Measurements from ENCODE around the gene TNNT2. TPM values are rescaled to one million over a fixed set of nuclear protein-coding genes. Genes with fewer than 3 reads are reported as not detected.

Gene TNNT2
- polyA plus RNA-seq, 2 donors: 7.1 to 7.5 TPM

DNA sequence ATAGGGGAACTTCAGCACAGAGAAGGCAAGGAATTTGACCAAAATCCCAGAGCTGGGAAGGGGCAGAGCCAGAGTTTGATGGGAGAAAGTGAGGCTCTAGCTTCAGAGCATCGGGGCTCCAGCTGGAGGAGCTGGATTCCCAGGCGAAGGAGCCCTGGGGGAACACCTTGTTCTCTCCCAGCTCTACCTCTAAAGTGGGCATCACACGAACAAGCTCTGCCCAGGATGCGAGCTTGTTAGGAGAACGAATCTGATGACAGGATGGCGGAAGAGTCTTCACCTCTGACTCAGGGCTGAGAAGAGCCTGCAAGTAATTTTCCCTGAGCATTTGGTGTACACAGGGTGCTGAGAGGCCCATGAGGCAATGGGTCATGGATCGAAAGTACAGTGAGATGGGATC is 22.0 kb downstream of the TNNT2 start:
- Histone ChIP-seq H3K36me3 (ENCODE audit: control insufficient read depth in 2 of 2, insufficient read depth in 2 of 2, low read length in 1 of 2) (no peaks in the 10 kb centered on the region), H3K9me3 (ENCODE audit: control insufficient read depth in 2 of 2, insufficient read depth in 1 of 2, low read depth in 1 of 2, low read length in 1 of 2) (no peaks in the 10 kb centered on the region), H3K27me3 (ENCODE audit: control insufficient read depth in 1 of 2, insufficient read depth in 2 of 2, low read length in 2 of 2) (no peaks in the 10 kb centered on the region), H3K4me1 (ENCODE audit: control insufficient read depth in 2 of 2, insufficient read depth in 2 of 2, low read length in 1 of 2) (peaks cover 9 to 24% of the 10 kb centered on the region in 2 donors), H3K27ac (ENCODE audit: low read depth in 2 of 2, low read length in 1 of 2) (peak overlapping the region; percentile 38 to 63), H3K4me3 (ENCODE audit: low read depth in 1 of 2, low read length in 2 of 2) (no peak overlapping the region)
- WGBS, 2 donors: 83 to 90% methylated on average over 7 of the region's 7 CpGs

DNA sequence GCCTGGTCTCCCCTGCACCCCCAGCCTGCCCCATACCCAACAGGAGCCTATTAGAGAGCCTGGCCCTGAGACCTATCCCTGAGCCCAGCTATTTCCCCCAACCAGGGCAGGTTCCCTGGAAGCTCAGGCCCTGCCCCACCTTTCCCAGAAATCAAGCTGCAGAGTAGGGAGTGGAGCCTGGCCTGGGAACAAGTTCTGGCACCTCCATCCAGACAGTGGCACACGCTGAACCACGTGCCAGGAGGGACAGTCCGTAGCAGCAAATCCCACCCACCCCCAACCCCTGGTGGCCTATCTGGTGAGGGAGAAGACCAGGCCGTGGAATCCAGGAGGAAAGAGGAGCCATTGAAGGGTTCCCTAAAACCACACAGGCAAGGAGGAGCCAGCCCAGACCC is 22.6 kb downstream of the TNNT2 start:
- peak overlapping the region; percentile 43 to 82 for H3K27ac ChIP-seq (ENCODE audit: low read depth in 2 of 2, low read length in 1 of 2)
- H3K4me3 ChIP-seq (ENCODE audit: low read depth in 1 of 2, low read length in 2 of 2): no peak overlapping the region
- 35 to 50% methylated on average over 4 of the region's 4 CpGs for WGBS, 2 donors
- H3K36me3 ChIP-seq (ENCODE audit: control insufficient read depth in 2 of 2, insufficient read depth in 2 of 2, low read length in 1 of 2): no peaks in the 10 kb centered on the region
- H3K27me3 ChIP-seq (ENCODE audit: control insufficient read depth in 1 of 2, insufficient read depth in 2 of 2, low read length in 2 of 2): no peaks in the 10 kb centered on the region
- H3K4me1 ChIP-seq (ENCODE audit: control insufficient read depth in 2 of 2, insufficient read depth in 2 of 2, low read length in 1 of 2): peaks cover 9 to 24% of the 10 kb centered on the region in 2 donors
- H3K9me3 ChIP-seq (ENCODE audit: control insufficient read depth in 2 of 2, insufficient read depth in 1 of 2, low read depth in 1 of 2, low read length in 1 of 2): no peaks in the 10 kb centered on the region

DNA sequence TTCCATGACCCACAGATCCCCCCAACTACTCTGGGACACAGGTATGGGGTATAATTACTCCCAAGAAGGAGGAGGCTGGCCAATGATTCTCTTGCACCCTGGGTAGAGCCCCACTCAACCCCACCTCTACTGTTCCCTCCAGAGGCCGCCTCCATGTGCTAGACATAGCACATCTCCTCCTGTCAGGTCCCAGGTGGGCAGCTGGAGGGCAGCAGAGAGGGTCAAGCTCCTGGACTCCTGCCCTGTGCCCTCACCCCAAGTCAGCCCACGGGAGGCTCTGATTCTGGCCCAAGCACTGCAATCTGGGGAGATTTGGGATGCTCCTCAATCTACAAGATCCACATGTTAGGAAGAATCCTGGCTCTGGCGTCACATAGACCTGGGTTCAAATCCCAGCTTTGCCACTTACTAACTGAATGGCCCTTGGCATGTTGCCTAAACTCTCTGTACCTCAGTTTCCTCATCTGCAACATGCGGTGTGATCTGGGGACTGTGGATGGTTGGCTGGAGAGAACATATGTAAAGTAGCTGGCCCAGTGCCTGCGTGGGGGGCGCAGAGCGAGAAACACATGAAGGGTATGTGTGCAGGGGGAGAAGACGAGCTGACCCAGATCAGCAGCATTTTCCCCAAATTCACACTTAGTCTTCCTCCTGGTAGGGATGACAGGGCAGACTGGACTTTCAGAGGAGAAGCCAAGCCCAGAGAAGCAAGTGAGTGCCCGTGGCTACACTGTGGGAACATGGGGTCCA is 23.2 kb downstream of the TNNT2 start:
- Histone ChIP-seq H3K4me3 (ENCODE audit: low read depth in 1 of 2, low read length in 2 of 2) (no peak overlapping the region), H3K9me3 (ENCODE audit: control insufficient read depth in 2 of 2, insufficient read depth in 1 of 2, low read depth in 1 of 2, low read length in 1 of 2) (no peaks in the 10 kb centered on the region), H3K27me3 (ENCODE audit: control insufficient read depth in 1 of 2, insufficient read depth in 2 of 2, low read length in 2 of 2) (no peaks in the 10 kb centered on the region), H3K36me3 (ENCODE audit: control insufficient read depth in 2 of 2, insufficient read depth in 2 of 2, low read length in 1 of 2) (no peaks in the 10 kb centered on the region), H3K27ac (ENCODE audit: low read depth in 2 of 2, low read length in 1 of 2) (peak overlapping the region; percentile 43 to 82), H3K4me1 (ENCODE audit: control insufficient read depth in 2 of 2, insufficient read depth in 2 of 2, low read length in 1 of 2) (peaks cover 9 to 24% of the 10 kb centered on the region in 2 donors)
- whole genome bisulfite sequencing, 2 donors: 84 to 90% methylated on average over 9 of the region's 9 CpGs

DNA sequence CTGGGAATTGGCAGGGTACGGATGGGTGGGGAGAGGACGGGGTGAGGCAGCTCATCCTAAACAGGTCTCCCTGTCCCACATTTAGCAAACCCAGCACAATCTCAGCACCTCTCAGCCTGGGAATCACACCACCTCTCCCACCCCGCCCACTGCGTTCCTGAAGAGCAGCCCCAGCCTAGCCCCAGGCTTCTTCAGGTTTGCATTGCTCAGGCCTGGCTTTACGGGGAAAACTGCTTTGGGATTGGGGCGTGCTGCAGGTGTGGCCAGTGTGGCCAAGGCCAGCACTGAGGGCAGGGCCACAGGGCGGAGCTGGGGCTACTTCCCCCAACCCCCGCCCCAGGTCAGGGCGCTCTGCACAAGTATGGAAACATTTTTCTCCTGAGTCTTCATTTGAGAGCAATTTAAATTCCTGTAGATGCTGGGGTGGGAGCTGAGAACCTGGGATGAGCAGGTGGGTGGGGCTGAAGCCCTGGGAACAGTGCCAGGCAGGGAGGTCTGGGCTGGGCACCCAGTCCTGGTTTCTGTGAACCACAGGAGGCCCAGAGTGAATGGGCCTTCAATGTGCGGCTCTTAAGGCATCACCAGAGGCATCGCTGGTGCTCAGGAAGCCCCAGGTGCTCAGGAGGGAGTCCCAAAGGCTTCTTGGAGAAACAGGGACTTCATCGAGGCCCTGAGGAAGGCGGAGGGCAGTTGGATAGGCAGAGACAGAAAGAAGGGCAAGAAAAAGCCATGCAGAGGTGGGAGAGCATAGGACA is 24.1 kb downstream of the TNNT2 start:
- Histone ChIP-seq H3K9me3 (ENCODE audit: control insufficient read depth in 2 of 2, insufficient read depth in 1 of 2, low read depth in 1 of 2, low read length in 1 of 2) (no peaks in the 10 kb centered on the region), H3K4me3 (ENCODE audit: low read depth in 1 of 2, low read length in 2 of 2) (no peak overlapping the region), H3K27ac (ENCODE audit: low read depth in 2 of 2, low read length in 1 of 2) (peak overlapping the region; percentile 32 to 82), H3K27me3 (ENCODE audit: control insufficient read depth in 1 of 2, insufficient read depth in 2 of 2, low read length in 2 of 2) (no peaks in the 10 kb centered on the region), H3K4me1 (ENCODE audit: control insufficient read depth in 2 of 2, insufficient read depth in 2 of 2, low read length in 1 of 2) (peaks cover 9 to 23% of the 10 kb centered on the region in 2 donors), H3K36me3 (ENCODE audit: control insufficient read depth in 2 of 2, insufficient read depth in 2 of 2, low read length in 1 of 2) (no peaks in the 10 kb centered on the region)
- 57 to 69% methylated on average over 13 of the region's 13 CpGs for WGBS, 2 donors

DNA sequence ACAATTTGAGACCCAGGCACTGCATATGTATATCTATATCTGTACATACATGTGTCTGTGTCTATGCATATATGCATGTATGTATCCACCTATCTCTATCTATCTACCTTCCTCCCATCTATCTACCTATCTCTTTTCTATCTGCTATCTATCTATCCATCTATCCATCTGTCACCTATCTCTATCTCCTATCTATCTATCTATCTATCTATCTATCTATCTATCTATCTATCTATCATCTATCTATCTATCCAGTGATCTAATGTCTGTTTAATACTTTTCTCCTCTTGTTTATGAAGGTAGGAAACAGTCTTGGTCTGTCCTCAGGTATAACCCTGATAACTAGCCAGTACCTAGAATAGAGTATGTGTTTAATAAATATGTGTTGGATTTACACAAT is 25.9 kb downstream of the TNNT2 start:
- Histone ChIP-seq H3K4me3 (ENCODE audit: low read depth in 1 of 2, low read length in 2 of 2) (no peak overlapping the region), H3K36me3 (ENCODE audit: control insufficient read depth in 2 of 2, insufficient read depth in 2 of 2, low read length in 1 of 2) (no peaks in the 10 kb centered on the region), H3K27ac (ENCODE audit: low read depth in 2 of 2, low read length in 1 of 2) (no peak overlapping the region), H3K9me3 (ENCODE audit: control insufficient read depth in 2 of 2, insufficient read depth in 1 of 2, low read depth in 1 of 2, low read length in 1 of 2) (no peaks in the 10 kb centered on the region), H3K4me1 (ENCODE audit: control insufficient read depth in 2 of 2, insufficient read depth in 2 of 2, low read length in 1 of 2) (peaks cover 9 to 20% of the 10 kb centered on the region in 2 donors), H3K27me3 (ENCODE audit: control insufficient read depth in 1 of 2, insufficient read depth in 2 of 2, low read length in 2 of 2) (no peaks in the 10 kb centered on the region)

DNA sequence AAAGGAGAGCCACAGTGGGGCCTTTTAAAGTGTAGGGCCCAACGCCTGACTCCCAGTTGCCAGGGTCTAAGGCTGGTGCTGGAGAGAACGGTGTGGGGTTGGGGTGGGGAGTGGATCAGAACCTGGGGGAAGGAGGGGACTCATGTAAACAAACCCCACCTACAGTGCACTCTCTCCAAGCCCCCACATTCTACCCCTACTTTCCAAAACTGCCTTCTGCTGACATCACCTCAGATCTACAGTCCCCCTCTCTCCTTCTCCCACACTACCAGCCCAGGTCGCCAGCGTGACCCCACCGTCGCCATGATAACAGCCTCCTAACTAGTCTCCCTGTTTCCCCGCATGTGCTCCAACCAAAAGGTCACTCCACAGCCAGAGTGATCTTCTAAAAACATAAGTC is 26.6 kb downstream of the TNNT2 start:
- no peak overlapping the region for H3K4me3 ChIP-seq (ENCODE audit: low read depth in 1 of 2, low read length in 2 of 2)
- peaks cover 9 to 23% of the 10 kb centered on the region in 2 donors for H3K4me1 ChIP-seq (ENCODE audit: control insufficient read depth in 2 of 2, insufficient read depth in 2 of 2, low read length in 1 of 2)
- no peaks in the 10 kb centered on the region for H3K36me3 ChIP-seq (ENCODE audit: control insufficient read depth in 2 of 2, insufficient read depth in 2 of 2, low read length in 1 of 2)
- no peak overlapping the region for H3K27ac ChIP-seq (ENCODE audit: low read depth in 2 of 2, low read length in 1 of 2)
- no peaks in the 10 kb centered on the region for H3K27me3 ChIP-seq (ENCODE audit: control insufficient read depth in 1 of 2, insufficient read depth in 2 of 2, low read length in 2 of 2)
- no peaks in the 10 kb centered on the region for H3K9me3 ChIP-seq (ENCODE audit: control insufficient read depth in 2 of 2, insufficient read depth in 1 of 2, low read depth in 1 of 2, low read length in 1 of 2)
- WGBS, 2 donors: 91 to 92% methylated on average over 7 of the region's 7 CpGs

DNA sequence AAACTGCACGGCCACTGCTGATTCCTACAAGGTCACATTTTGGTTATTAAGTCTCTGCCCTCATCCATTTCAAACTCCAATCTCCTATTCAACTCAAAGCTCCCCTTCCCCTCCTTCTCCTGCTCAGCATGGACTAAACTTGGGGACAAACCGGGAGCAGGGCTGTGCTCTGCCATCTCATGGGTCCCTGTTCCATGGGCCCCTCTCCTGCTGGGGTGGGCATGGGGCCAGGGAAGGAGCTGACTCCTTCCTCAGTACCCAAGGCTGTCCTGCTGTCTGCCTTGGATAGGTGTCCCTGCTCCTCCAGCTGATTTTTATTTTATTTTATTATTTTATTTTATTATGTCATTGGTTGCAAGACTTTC is 27.1 kb downstream of the TNNT2 start:
- 65 to 69% methylated on average over 2 of the region's 2 CpGs for WGBS, 2 donors
- no peak overlapping the region for H3K4me3 ChIP-seq (ENCODE audit: low read depth in 1 of 2, low read length in 2 of 2)
- H3K36me3 ChIP-seq (ENCODE audit: control insufficient read depth in 2 of 2, insufficient read depth in 2 of 2, low read length in 1 of 2): no peaks in the 10 kb centered on the region
- H3K27ac ChIP-seq (ENCODE audit: low read depth in 2 of 2, low read length in 1 of 2): peak overlapping the region in 1 of 2 donors; percentile 13
- peaks cover 6 to 29% of the 10 kb centered on the region in 2 donors for H3K4me1 ChIP-seq (ENCODE audit: control insufficient read depth in 2 of 2, insufficient read depth in 2 of 2, low read length in 1 of 2)
- no peaks in the 10 kb centered on the region for H3K9me3 ChIP-seq (ENCODE audit: control insufficient read depth in 2 of 2, insufficient read depth in 1 of 2, low read depth in 1 of 2, low read length in 1 of 2)
- no peaks in the 10 kb centered on the region for H3K27me3 ChIP-seq (ENCODE audit: control insufficient read depth in 1 of 2, insufficient read depth in 2 of 2, low read length in 2 of 2)

DNA sequence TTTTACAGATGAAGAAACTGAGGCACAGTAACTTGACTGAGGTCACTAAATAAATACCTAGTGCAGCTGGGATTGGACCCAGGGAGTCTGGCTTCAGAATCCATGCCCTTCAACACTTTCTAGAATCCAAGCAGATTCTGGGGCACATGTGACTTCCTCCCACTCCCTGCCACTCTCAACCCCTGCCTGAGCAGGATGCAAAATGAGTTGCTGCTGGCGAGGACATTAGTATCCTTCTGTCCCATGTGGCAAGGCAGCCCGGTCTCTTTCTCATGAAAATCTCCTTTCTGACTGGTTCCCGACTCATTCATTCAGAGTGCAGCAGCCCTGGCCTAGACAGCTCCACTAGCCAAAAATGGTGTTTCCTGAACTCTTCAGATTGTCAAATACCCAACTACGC is 28.4 kb downstream of the TNNT2 start:
- H3K4me3 ChIP-seq (ENCODE audit: low read depth in 1 of 2, low read length in 2 of 2): no peak overlapping the region
- no peaks in the 10 kb centered on the region for H3K36me3 ChIP-seq (ENCODE audit: control insufficient read depth in 2 of 2, insufficient read depth in 2 of 2, low read length in 1 of 2)
- H3K9me3 ChIP-seq (ENCODE audit: control insufficient read depth in 2 of 2, insufficient read depth in 1 of 2, low read depth in 1 of 2, low read length in 1 of 2): no peaks in the 10 kb centered on the region
- WGBS, 2 donors: 80 to 86% methylated on average over 4 of the region's 4 CpGs
- H3K27ac ChIP-seq (ENCODE audit: low read depth in 2 of 2, low read length in 1 of 2): no peak overlapping the region
- H3K4me1 ChIP-seq (ENCODE audit: control insufficient read depth in 2 of 2, insufficient read depth in 2 of 2, low read length in 1 of 2): peaks cover 0 to 29% of the 10 kb centered on the region in 2 donors
- no peaks in the 10 kb centered on the region for H3K27me3 ChIP-seq (ENCODE audit: control insufficient read depth in 1 of 2, insufficient read depth in 2 of 2, low read length in 2 of 2)

DNA sequence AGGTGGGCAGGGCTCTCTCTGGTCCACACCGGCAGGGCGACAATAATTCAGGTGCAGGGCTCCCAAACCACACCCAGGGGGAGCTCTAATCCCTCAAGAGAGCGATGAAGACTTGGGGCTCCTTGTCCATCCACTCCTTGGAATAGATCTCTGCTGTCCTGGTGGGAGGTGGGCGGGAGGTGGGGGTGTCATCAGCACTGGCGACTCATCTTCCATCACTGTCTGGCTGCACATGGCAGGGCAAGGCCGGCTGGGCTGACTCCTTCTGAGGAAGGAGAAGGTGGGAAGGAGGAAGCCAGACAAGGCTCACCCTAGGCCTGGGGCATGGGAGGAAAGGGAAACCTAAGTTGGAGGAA is 29.3 kb downstream of the TNNT2 start:
- Histone ChIP-seq H3K9me3 (ENCODE audit: control insufficient read depth in 2 of 2, insufficient read depth in 1 of 2, low read depth in 1 of 2, low read length in 1 of 2) (no peaks in the 10 kb centered on the region), H3K27me3 (ENCODE audit: control insufficient read depth in 1 of 2, insufficient read depth in 2 of 2, low read length in 2 of 2) (no peaks in the 10 kb centered on the region), H3K36me3 (ENCODE audit: control insufficient read depth in 2 of 2, insufficient read depth in 2 of 2, low read length in 1 of 2) (no peaks in the 10 kb centered on the region), H3K27ac (ENCODE audit: low read depth in 2 of 2, low read length in 1 of 2) (peak overlapping the region in 1 of 2 donors; percentile 43), H3K4me1 (ENCODE audit: control insufficient read depth in 2 of 2, insufficient read depth in 2 of 2, low read length in 1 of 2) (peaks cover 0 to 27% of the 10 kb centered on the region in 2 donors), H3K4me3 (ENCODE audit: low read depth in 1 of 2, low read length in 2 of 2) (no peak overlapping the region)
- WGBS, 2 donors: 20 to 22% methylated on average over 6 of the region's 6 CpGs

Data from esophagus (tissue), 2 donors.